SH-SY5Y (cell line): ENCODE results near the gene INHBE.

ENCODE experiments used
- GATA2 ChIP-seq: IDR thresholded peaks from 2 replicates; pipeline ENCODE4 v1.6.1; 2011; ENCODE audit warnings: mild to moderate bottlenecking, low read depth, low read length
- GATA3 ChIP-seq: IDR thresholded peaks from 2 replicates; pipeline ENCODE4 v1.6.1; 2011; ENCODE audit warnings: low read depth, mild to moderate bottlenecking, low read length, moderate library complexity

INHBE gene

GRCh38 chr12:57465747-57466505 lies 10.8 kb downstream of the INHBE start:
- TF ChIP-seq GATA2 (no peak), GATA3 (no peak)

- no peak for TF ChIP-seq GATA2
- TF ChIP-seq GATA3: no peak
Measured at GRCh38 chr12:57467212-57467874, 12.2 kb downstream of the INHBE start.

DNA sequence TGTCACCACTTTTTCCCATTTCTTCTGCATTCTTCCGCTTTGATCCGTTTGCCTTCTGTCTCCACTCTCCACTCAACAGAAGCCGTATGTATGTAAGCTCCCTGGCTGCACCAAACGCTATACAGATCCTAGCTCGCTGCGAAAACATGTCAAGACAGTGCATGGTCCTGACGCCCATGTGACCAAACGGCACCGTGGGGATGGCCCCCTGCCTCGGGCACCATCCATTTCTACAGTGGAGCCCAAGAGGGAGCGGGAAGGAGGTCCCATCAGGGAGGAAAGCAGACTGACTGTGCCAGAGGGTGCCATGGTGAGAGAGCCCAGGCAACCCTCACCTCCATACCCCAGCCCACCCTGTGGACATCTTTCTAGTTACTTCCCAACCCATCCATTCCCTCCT lies 12.8 kb downstream of the INHBE start:
- TF ChIP-seq GATA2 (no peak), GATA3 (no peak)

DNA sequence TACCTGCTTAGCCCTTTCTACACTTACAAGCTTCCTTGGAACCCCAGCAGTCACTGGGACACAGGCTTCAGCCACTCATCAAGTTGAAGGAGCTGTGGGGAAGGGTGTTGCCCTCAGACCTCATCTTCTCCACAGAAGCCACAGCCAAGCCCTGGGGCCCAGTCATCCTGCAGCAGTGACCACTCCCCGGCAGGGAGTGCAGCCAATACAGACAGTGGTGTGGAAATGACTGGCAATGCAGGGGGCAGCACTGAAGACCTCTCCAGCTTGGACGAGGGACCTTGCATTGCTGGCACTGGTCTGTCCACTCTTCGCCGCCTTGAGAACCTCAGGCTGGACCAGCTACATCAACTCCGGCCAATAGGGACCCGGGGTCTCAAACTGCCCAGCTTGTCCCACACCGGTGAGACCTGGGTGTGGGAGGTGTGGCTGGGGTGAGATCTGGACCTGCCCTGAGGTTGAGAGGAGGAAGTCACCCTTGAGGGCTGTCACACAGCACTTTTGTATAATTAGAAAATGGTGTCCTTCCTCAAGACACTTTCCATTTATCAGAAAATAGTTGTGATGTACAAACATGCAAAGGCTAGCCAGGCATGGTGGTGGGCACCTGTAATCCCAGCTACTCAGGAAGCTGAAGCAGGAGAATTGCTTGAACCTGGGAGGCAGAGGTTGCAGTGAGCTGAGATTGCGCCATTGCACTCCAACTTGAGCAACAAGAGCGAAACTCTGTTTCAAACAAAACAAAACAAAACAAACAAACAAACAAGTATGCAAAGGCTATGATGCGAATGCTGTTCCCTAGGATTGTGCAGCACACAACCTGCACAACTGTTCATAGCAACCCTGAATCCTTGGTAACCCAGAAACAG lies 14.4 kb downstream of the INHBE start:
- no peak for TF ChIP-seq GATA3
- no peak for TF ChIP-seq GATA2

- TF ChIP-seq GATA3 (no peak), GATA2 (no peak)
Measured at GRCh38 chr12:57470286-57470969, 15.3 kb downstream of the INHBE start.

- TF ChIP-seq GATA3 (no peak), GATA2 (no peak)
Measured at GRCh38 chr12:57470970-57471656, 16.0 kb downstream of the INHBE start.

- TF ChIP-seq GATA2 (no peak), GATA3 (no peak)
Measured at GRCh38 chr12:57471661-57472060, 16.6 kb downstream of the INHBE start.

DNA sequence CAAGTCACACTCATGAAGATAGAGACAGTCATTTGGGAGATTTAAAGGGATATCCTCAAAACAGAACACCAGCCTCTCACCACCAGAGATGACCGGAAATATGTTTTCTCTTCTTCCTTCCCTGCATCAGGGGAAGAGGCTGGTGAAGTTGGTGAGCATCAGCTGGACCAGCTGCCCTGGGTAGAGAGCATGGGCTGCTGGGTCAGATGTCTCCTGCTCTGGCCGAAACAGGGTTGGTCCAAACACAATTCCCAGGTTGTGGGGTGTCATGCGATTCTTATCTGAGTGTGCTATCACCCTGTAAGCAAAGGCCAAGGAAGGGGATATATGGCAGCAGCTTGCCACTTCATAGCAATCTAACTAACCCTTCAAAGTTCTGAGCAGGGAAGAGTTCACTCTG lies 17.3 kb downstream of the INHBE start:
- TF ChIP-seq GATA3 (no peak), GATA2 (no peak)

DNA sequence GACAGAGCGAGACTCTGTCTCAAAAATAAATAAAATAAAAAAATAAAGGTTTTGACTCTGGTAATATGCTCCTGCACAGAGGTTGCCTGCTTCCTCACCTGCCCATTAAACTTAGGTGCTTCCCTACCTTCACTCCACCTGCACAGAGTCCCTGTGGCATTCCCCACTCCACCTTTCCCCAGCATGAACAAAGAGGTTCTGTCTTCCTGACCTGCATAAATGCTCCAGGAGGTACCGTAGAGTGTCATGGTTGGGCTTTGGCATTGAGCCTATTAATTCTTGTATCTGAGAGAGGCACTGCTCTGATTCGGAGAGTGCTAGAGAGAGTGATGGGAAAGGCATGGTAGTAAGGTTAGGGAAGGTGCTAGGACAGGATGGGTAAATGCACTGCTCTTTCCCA lies 18.3 kb downstream of the INHBE start:
- TF ChIP-seq GATA3: no peak
- TF ChIP-seq GATA2: no peak

DNA sequence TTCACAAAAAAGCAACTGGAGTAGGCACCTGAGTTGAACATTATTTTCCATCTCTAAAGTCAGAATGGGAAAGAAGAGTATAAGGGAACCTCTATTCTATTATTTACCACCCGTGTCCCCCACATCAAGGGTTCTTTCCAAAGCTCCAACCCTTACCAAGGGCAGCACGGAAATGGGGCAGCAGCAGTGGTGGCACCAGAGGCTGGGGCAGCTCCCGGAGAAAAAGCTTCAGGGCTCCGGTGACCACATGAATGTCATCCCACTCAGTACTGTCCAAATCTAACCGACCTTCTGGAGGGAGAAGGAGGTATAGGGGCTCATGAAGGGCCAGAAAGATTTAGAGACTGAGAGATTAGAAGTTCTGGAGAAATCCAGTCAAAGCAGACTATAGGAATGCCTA lies 18.8 kb downstream of the INHBE start:
- TF ChIP-seq GATA3 (no peak), GATA2 (no peak)

GRCh38 chr12:57474430-57474829 lies 19.3 kb downstream of the INHBE start:
- TF ChIP-seq GATA2 (no peak), GATA3 (no peak)

- TF ChIP-seq GATA3 (no peak), GATA2 (no peak)
Measured at GRCh38 chr12:57474862-57475261, 19.8 kb downstream of the INHBE start.
